ENCODE results near the gene ABHD14A. TPM values are rescaled to one million over a fixed set of nuclear protein-coding genes. Genes with fewer than 3 reads are reported as not detected.

ABHD14A gene
- total RNA-seq, 1 donor from 2014 or later = 5.4 TPM

DNA sequence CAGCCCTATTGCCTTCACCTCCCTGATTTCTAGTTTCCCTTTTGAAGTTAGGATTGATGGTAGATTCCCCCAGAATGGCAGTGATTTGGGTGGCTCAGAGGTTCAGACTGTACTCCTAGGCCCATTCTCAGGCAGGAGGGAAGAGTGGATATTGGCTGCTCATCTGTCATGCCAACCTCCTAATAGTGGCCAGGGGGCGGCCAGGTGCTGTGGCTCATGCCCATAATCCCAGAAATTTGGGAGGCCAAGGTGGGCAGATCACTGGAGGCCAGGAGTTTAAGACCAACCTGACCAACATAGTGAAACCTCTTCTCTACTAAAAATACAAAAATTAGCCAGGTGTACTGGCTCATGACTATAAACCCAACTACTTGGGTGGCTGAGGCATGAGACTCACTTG is 44.4 kb upstream of the ABHD14A start:
- TF ChIP-seq, protein P1, sequence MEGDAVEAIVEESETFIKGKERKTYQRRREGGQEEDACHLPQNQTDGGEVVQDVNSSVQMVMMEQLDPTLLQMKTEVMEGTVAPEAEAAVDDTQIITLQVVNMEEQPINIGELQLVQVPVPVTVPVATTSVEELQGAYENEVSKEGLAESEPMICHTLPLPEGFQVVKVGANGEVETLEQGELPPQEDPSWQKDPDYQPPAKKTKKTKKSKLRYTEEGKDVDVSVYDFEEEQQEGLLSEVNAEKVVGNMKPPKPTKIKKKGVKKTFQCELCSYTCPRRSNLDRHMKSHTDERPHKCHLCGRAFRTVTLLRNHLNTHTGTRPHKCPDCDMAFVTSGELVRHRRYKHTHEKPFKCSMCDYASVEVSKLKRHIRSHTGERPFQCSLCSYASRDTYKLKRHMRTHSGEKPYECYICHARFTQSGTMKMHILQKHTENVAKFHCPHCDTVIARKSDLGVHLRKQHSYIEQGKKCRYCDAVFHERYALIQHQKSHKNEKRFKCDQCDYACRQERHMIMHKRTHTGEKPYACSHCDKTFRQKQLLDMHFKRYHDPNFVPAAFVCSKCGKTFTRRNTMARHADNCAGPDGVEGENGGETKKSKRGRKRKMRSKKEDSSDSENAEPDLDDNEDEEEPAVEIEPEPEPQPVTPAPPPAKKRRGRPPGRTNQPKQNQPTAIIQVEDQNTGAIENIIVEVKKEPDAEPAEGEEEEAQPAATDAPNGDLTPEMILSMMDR (IDR thresholded peaks at IDR 0.05; ENCODE audit: unreplicated experiment) = no peak
- Mint-ChIP-seq H3K9me3 (ENCODE audit: unreplicated experiment) (no peaks in the 10 kb centered on the region), H3K4me3 (ENCODE audit: unreplicated experiment) (no peak overlapping the region), H3K36me3 (ENCODE audit: low read depth, unreplicated experiment) (peaks cover 26% of the 10 kb centered on the region), H3K27me3 (ENCODE audit: unreplicated experiment) (peaks cover 4% of the 10 kb centered on the region), H3K4me1 (ENCODE audit: unreplicated experiment) (no peaks in the 10 kb centered on the region), H3K27ac (ENCODE audit: unreplicated experiment) (no peak overlapping the region)
- no peak for DNase-seq (ENCODE audit: low spot score)

- TF ChIP-seq, protein P1 (IDR thresholded peaks at IDR 0.05; ENCODE audit: unreplicated experiment) = no peak
Observed at GRCh38 chr3:51931756-51932155, 43.1 kb upstream of the ABHD14A start.

GRCh38 chr3:51932471-51933370 is 42.1 kb upstream of the ABHD14A start:
- Mint-ChIP-seq H3K4me1 (ENCODE audit: unreplicated experiment) (no peaks in the 10 kb centered on the region), H3K27me3 (ENCODE audit: unreplicated experiment) (peaks cover 4% of the 10 kb centered on the region), H3K4me3 (ENCODE audit: unreplicated experiment) (no peak overlapping the region), H3K27ac (ENCODE audit: unreplicated experiment) (no peak overlapping the region), H3K36me3 (ENCODE audit: low read depth, unreplicated experiment) (peaks cover 40% of the 10 kb centered on the region), H3K9me3 (ENCODE audit: unreplicated experiment) (no peaks in the 10 kb centered on the region)
- TF ChIP-seq, protein P1 (IDR thresholded peaks at IDR 0.05; ENCODE audit: unreplicated experiment) = no peak
- no peak for DNase-seq (ENCODE audit: low spot score)

More at GRCh38 chr3:51931756-51932155, 43.1 kb upstream of the ABHD14A start:
- no peak for DNase-seq (ENCODE audit: low spot score)
- Mint-ChIP-seq H3K9me3 (ENCODE audit: unreplicated experiment) (no peaks in the 10 kb centered on the region), H3K27me3 (ENCODE audit: unreplicated experiment) (peaks cover 4% of the 10 kb centered on the region), H3K27ac (ENCODE audit: unreplicated experiment) (no peak overlapping the region), H3K36me3 (ENCODE audit: low read depth, unreplicated experiment) (peaks cover 31% of the 10 kb centered on the region), H3K4me1 (ENCODE audit: unreplicated experiment) (no peaks in the 10 kb centered on the region), H3K4me3 (ENCODE audit: unreplicated experiment) (no peak overlapping the region)

DNA sequence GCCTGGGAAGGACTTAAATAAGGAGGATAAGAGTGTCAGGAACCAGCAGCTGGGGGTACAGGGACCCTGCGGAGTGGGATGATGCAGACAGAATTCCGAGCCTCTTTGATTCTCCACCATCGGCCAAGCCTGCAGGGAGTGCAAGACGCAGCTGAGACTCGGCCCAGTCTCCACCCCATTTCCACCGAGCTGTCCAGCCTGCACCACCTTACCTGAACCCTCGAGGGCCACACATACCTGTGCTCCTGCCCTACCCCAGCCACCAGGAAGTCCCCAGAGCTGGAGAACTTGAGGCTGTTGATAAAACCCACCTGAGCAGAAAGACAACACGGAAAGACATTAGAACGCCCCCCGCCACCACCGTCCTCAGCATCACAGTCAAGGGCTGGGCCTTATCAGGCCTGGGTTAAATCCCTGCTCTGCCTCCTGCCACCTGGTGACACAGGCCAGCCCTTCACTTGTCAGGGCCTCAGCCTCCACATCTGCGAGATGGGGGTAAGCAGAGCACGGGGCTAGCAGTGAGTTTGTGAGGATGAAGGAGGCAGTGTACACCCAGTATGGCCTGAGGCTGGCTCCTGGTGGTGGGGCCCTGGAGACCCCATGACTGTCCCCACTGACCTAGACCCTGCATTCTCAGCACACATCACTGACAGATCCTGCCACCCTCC is 41.3 kb upstream of the ABHD14A start:
- H3K4me1 Mint-ChIP-seq (ENCODE audit: unreplicated experiment) = peaks cover 3% of the 10 kb centered on the region
- DNase-seq (ENCODE audit: low spot score) = no peak
- H3K27ac Mint-ChIP-seq (ENCODE audit: unreplicated experiment) = no peak overlapping the region
- TF ChIP-seq, protein P1 (IDR thresholded peaks at IDR 0.05; ENCODE audit: unreplicated experiment) = no peak
- no peaks in the 10 kb centered on the region for H3K9me3 Mint-ChIP-seq (ENCODE audit: unreplicated experiment)
- H3K36me3 Mint-ChIP-seq (ENCODE audit: low read depth, unreplicated experiment) = peaks cover 46% of the 10 kb centered on the region
- no peak overlapping the region for H3K4me3 Mint-ChIP-seq (ENCODE audit: unreplicated experiment)
- peaks cover 4% of the 10 kb centered on the region for H3K27me3 Mint-ChIP-seq (ENCODE audit: unreplicated experiment)
